HG03159 (cell line): Measurements from ENCODE around the gene GHDC.
"Not testable (repeated sequence)": the region's sequence is repeated elsewhere in the genome, so short reads cannot be mapped to it uniquely, and the experiment has no call there.

Experiments
- ATAC-seq: cut with Tn5 transposase; IDR thresholded peaks from one replicate; pipeline ENCODE4 v1.9.1; 2021; ENCODE audit warnings: mild to moderate bottlenecking, moderate library complexity; ENCODE audit not compliant: unreplicated experiment

Gene GHDC

DNA sequence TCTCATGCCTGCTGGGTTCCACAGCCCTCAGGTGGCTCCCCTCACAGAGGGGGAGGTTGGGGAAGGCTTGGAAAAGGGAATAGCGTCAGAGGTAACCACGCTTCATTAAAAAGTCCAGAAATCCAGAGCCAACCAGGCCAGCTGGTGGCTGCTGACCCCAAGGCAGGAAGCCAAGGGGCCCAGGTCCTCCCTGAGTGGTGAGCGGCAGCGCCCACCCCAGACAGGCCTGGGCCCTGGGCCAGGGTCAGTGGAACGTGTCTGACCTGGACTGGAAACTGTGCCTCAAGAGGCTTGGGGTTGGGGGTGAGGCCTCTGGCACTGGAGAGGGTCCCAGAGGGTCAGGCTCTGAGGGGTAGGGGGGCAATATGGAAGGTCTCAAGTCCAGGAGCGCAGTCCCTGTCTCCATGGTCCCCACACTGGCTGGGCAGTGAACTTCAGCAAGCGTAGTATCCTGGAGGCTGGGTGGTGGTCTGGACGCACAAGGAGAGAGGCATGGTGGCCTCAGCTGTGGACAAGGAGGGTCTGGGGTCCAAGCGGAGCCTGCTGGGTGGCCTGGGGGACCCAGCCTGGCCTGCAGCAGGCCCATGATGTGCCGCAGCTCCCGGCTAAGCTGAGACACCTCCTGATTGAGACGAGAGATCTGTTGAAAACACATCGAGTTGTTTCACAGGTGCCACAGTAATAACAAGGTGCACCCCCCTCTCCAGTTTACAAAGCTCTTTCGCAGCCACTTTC, 34.3 kb downstream of the GHDC start:
- ATAC-seq: no peak

DNA sequence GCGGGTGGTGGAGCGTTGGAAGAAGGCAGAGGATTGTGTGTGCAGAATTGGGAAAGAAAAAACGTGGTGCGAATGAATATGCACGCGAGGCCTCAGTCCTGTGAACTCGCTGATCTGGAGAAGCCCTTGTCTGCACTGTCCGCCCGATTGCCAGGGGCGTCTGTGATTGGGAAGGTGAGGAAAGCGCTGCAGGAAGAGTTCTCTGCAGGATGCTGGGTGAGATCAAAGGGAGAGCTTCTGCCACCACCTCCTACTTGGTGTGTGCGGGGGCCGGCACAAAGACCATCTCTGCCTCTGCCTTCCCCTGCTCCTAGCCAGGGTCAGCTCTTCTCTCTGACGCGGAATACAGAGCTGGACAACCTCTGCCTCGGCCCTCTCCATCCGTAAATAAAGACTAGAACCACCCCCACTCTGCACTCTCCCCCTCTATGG, 38.7 kb downstream of the GHDC start:
- ATAC-seq: no peak

DNA sequence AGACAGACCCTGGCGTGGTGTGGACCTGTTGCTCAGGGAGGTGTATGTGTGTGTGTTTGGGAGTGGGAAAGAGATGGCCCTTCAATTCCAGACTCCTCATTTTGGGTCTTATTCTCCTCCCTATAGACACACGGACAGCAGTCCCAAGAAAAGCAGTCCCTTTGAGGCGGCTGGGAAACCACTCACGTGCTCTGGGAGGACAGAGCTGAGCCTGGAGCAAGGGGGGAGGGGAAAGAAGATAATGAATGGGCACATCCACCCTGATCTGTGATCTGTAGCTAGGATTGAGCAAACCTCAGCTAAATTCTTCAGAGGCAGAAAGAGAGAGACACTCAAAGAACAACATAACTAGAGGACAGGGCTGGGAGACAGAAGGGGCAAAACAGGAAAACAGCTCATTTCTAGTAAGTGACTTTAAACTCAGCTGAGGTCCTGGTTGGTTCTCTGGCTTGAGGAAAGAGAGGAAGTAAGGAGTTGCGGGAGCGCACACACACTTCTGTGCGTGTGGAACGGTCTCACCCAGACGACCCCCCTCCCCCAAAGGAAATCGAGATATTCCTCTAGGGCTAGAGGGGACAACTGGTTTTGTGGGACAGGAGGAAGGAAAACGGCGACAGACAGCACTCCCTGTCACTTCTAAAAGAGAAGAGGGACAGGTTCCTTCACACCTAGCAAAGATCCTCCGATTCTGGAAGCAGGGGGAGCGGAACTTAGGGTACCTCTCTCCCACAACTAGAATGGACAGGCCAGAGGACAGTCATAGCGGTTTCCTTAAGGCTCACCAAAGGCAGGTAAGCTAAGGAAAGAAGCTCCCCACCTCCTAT, 40.2 kb downstream of the GHDC start:
- no peak for ATAC-seq

DNA sequence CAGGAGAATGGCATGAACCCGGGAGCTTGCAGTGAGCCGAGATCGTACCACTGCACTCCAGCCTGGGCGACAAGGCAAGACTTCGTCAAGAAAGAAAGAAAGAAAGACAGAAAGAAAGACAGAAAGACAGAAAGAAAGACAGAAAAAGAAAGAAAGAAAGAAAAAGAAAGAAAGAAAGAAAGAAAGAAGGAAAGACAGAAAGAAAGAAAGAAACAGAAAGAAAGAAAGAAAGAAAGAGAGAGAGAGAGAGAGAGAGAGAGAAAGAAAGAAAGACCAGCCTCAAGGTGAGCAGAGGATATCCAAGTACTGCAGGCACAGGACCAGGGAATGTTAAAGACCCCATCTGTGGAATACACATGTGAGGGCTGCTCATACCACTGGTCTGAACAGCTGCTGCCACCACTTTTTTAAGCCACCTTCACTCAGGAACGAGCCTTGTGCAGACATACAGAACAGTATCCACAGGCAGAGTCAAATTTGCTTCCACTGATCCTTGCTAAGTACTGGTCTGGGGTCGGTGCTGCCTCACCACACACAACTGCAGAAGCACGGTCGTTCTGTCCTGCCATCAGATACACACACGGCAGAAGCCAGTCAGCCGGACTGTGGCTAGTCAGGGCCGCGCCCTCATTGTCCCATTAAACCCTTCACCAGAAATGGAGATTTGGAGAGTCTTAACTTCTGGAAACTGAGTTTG, 47.2 kb downstream of the GHDC start:
- no peak for ATAC-seq

DNA sequence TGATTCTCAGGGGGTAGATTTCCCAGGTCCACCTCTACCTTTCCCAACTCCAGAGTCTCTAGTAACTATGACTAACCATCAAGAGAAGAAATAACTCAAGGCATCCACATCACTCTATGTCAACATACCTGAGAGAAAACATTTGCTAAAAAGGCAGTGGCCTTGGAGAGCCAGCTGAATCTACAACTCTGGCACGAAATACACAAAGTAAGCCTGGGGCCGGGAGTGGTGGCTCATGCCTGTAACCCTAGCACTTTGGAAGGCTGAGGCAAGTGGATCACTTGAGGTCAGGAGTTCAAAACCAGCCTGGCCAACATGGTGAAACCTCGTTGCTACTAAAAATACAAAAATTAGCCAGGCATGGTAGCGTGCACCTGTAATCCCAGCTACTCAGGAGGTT, 51.2 kb downstream of the GHDC start:
- ATAC-seq: not testable (repeated sequence)

DNA sequence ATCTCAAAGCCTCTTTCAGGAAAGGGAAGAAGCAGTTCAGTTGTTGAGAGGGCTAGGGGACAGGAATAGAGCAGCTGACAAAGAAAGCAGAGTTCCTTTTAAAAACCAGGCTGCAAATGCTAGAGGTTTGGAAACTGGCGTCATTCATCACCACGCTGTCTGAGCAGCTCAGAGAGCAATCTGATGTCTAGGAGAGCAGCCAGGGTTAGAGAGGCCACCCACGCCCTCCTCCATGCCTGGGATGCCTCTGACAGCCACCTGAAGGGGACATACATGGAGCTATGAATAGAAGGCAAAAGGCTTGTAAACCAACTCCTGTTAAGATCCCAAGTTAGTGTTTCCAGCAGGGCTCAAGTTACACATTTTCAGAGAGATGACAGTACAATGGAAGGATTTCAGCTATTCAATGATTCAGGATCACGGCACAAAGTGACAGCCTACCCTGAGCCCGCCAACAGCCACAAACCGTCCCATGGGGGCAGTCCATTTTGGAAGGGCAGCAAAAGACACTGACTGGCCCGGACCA, 51.9 kb downstream of the GHDC start:
- no peak for ATAC-seq

DNA sequence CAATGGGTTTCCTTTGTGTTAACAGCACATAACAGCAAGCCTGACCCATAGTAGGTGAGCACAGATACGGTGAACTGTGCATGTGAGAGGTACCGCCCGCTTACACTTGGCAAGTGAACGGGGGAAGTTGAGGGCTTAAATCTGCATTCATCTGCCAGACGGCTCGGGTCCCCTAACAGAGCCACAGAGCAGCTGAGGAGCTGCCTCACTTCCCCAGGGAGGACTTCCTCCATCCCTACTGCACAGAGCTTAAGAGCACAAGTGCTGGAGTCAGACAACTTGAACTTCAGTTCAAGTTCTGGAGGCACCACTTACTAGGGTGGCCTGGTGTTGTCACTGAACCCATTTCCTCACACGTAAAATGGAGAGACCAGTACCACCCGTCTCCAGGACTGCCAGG, 52.9 kb downstream of the GHDC start:
- ATAC-seq: no peak

DNA sequence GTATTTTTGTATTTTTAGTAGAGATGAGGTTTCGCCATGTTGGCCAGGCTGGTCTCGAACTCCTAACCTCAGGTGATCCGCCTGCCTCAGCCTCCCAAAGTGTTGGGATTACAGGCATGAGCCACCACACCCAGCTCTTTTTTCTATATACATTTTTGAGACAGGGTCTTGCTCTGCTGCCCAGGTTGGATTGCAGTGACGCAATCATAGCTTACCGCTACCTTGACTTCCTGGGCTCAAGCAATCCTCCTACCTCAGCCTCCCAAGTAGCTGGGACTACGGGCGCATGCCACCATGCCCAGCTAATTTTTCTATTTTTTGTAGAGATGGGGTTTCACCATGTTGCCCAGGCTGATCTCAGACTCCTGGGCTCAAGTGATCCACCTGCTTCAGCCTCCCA, 53.6 kb downstream of the GHDC start:
- not testable (repeated sequence) for ATAC-seq
